NCI-H2029 (cell line): ENCODE data around the gene TMEM128.
"Not testable (repeated sequence)": the region's sequence is repeated elsewhere in the genome, so short reads cannot be mapped to it uniquely, and the experiment has no call there.

Experiments used
- DNase-seq: peaks from one replicate; lab custom pipeline; 2025; lab: John Stamatoyannopoulos, UW

Gene TMEM128

DNA sequence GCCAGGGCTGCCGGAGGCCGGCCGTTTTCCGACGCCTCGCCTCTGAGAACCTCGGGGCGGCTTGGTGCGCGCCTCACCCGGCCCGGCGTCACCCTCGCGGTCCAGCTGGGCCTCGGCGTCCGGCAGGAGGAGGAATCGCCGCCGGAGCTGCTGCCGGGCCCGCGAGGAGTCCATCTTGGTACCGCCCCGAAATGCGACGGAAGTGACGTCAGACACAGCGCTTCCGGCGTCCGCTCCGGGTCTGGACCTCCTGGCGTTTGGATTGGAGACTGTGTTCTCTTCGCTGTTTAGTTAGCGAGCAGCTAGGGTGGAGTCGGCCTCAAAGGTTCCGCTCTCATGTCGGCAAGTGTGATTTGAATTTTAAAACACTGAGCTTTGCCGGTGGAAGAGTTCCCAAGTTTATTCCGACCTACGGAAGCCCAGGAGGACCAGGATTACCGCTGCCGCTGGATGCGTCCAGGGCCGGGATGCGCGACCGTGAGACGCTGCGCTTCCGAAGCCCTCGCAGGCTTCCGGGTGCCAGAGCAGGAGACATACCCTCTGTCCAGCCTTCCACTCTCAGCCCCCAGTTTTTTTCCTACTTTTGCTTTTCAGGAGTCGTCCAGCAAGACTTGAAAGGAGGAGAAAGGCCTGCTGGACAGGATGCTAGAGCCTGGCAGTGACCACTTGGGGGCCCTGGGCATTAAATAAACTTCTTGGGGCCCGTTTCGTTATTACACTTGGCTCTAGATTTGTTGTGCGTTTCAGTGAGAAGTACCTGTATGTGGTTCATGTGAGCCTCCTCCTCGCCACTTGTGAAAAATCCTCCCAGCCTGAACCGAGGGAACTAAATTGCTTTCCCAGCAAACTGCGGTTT, at the start of gene TMEM128:
TSS of gene TMEM128 (minus strand) at position 195 of the 856 bp plus-strand sequence. CDS start at position 174, 21 bp downstream.
- peak; percentile 89 for DNase-seq

GRCh38 chr4:4296283-4296846, 48.3 kb upstream of the TMEM128 start:
- no peak for DNase-seq

DNA sequence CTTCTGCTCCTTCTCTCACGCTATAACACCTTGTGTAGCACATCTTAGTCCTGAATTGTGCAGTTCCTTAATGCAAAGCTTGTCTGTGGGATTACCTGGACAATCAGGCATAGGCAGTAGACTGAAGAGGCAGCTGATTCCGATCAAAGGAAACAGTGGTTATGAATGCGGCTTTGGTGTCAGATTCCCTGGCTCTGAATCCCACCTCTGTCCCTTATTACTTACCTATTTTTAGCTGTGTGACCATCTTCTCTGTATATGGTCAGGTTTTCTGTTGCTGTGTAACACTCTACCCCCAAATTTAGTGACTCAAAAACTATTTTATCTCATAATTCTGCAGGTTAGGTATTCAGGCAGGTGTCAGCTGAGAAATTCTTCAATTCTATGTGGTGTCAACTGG, 45.3 kb upstream of the TMEM128 start:
- DNase-seq: no peak

GRCh38 chr4:4289941-4290850, 42.2 kb upstream of the TMEM128 start, which contains the start of the genes LYAR and ZBTB49:
LYAR (minus strand) TSS chr4:4290154; CDS start chr4:4283742, 6,412 bp downstream.
ZBTB49 (plus strand) TSS chr4:4290251; CDS start chr4:4299946, 9,695 bp downstream.
- peak; percentile 80 for DNase-seq

- DNase-seq: no peak
These were observed 41.5 kb upstream of the TMEM128 start for GRCh38 chr4:4289597-4289940.

DNA sequence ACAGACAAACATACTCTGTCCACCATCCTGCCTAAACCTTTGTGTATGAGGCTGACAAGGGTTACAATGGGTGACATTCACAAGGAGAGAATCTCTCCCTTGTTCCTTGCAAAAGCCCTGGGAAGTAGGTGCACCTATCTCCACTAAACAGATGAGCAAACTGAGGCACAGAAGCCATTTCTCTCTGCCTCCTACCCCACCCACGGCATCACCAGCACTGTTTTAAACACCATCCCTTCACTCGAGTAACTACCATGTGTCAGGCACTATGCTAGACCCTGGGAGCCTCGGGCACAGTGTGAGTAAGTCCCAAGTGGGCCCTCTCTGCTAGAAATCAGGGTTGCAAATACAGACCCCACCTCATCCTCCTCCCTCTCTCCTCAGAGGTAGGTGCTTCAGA, 41.0 kb upstream of the TMEM128 start:
- DNase-seq: no peak

DNA sequence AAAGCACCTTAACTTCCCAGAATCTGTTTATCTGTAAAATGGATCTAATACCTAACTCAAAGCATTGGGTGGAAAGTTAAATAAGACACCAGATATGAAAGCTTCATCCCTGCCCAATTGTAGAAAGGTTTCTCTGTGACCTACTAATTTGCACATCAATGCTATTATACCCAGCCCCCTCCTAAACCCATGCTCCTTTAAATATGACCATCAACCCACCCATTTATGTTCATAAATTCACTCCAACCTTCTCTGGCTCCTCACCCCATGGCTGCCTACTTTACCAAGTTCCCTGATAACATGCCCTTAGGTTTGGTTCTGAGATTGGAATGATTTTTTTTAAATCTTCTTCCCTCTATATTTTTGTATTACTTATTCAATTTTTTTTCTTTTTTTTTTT, 40.1 kb upstream of the TMEM128 start:
- DNase-seq: no peak

DNA sequence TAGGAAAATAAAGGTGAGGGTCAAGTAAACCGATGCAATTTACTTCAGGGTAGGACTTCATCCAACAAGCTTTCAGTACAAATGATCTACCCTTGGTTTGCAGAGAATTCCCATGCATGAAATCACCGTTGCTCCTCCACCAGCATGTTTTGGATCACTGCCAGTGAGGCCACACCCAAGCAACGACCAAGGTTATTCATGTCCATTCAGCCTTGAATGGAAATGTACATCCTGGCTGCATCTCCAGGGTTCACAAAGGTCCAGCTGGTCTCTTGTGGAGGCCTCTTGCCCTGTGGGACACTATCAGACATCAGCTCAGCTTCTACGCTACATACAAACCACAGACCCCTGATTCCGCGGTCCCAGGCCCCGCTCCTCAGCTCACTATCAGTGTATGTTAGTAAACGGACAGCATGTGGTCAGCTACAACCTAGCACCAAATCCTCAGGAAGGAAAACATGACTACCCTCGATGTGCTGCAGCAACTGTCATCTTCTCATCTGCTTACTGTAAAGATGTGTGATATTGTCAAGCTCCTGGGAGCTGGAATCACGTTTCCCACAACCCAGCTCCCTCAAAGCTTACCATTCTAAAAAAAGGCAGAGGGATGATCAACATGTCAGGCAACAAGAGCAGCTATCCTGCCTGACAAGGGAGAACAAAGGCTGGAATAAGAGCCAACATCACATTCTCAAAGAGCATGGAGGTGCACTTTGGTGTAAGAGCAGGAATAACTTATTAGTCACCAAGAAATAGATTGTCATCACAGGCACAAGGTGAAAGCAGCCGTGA, 37.0 kb upstream of the TMEM128 start:
- peak; percentile 4 for DNase-seq

GRCh38 chr4:4281787-4282186, 33.8 kb upstream of the TMEM128 start:
- DNase-seq: no peak

DNA sequence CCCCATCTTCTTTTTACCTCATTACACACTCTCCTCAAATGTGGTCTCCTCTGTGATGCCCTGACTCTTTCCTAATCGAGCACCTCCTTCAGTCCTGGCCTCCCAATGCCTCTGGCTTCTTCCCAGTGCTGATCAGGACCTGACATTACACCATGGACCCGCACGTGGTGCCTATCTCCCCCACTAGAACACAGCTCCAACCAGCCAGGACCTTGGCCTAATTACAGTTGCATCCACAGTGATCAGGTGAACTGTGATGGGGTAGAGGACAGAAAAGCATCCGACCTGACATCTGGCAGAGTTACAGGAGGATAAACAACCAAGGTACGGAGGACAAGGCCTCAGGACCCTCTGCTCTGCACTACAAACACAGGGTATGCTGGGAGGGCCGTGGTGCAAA, 29.5 kb upstream of the TMEM128 start:
- no peak for DNase-seq

DNA sequence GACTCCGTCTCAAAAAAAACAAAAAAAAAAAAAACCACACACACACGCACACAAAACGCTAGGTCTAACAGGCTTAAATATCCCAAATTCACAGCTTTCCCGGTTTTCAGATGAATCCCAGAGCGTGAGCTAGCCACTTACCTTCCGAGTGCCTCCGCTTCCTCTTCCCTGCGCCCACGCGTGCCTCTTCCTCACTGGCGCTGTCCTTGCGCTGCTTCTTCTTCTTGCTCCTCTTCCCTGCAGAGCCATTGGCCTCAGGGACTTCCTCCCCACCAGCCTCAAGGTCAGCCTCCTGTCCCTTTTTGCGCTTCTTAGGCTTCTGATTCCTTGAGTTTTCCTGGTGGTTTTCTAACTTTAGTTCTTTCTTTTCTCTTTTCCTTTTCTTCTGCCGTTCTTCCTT, 26.2 kb upstream of the TMEM128 start:
- DNase-seq: no peak

- DNase-seq: no peak
These were observed 23.9 kb upstream of the TMEM128 start for GRCh38 chr4:4271912-4272311.

- no peak for DNase-seq
These were observed 22.5 kb upstream of the TMEM128 start for GRCh38 chr4:4270529-4270928.

DNA sequence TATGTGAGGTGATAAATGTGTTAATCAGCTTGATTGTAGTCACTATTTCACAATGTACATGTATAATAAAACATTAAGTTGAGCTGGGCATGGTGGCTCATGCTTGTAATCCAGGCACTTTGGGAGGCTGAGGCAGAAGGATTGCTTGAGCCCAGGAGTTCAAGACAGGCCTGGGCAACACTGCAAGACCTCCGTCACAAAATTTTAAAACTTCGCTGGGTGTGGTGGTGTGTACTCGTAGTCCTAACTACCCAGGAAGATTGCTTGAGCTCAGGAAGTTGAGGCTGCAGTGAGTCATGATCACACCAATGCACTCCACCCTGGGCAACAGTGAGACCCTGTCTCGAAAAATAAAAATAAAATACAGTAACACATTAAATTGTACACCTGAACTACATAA, 21.8 kb upstream of the TMEM128 start:
- DNase-seq: no peak

DNA sequence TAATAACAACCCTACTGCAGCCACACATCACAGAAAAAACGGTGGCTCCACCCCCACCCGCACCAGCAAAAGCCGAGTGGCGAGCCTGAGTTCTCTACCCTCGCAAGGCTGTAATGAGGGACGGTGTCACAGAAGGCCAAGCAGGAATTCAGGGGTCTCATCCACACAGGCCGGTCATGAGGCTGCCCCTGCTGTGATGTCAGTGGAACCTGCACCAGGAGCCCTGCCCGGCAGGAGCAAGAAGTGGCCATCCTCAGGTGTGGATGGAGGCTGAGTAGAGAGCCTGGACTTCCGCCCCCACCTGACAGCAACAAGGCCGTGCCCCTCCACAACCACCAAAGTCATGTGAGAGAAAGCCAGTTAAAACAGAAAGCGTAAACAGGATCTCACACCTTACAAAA, 21.3 kb upstream of the TMEM128 start:
- no peak for DNase-seq

- no peak for DNase-seq
These were observed 20.8 kb upstream of the TMEM128 start for GRCh38 chr4:4268776-4269175.

DNA sequence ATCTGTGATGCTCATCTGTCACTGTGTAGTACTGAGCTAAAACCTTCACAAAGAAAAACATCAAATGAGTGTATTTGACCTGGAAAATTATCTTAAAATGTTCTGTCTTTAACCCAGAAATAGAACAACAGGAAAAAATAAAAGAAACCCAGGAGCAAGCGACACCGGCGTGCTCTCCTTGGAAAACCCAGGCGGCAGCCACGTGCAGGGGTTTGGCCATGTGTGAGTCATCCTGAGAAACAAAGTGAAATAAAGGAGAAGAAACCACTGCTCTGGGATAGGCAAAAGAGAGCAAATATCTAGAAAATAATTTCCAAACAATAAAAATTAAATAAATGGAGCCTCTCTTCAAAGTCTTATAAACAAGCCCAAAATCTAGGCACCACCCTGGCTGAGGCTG, 20.0 kb upstream of the TMEM128 start:
- DNase-seq: no peak

DNA sequence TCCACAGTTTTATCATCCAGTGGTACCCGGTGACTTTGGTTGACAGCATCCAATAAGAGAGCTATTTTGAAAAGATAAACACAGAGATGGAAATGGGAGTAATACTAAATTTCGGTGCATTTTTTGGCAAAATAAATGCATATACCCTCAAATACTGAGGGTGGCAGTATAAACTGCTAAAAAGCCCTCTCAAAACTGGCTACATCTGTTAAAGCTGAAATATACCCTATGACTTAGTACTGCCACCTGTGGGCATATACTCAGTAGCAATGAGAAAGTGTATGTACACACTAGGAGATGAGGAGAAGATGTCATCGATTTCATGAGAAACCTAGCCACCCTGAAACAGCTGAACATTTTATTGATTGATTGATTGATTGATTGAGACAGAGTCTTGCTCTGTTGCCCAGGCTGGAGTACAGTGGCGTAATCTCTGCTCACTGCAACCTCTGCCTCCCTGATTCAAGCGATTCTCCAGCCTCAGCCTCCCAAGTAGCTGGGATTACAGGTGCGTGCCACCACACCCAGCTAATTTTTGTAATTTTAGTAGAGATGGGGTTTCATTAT, 12.2 kb upstream of the TMEM128 start:
- no peak for DNase-seq

DNA sequence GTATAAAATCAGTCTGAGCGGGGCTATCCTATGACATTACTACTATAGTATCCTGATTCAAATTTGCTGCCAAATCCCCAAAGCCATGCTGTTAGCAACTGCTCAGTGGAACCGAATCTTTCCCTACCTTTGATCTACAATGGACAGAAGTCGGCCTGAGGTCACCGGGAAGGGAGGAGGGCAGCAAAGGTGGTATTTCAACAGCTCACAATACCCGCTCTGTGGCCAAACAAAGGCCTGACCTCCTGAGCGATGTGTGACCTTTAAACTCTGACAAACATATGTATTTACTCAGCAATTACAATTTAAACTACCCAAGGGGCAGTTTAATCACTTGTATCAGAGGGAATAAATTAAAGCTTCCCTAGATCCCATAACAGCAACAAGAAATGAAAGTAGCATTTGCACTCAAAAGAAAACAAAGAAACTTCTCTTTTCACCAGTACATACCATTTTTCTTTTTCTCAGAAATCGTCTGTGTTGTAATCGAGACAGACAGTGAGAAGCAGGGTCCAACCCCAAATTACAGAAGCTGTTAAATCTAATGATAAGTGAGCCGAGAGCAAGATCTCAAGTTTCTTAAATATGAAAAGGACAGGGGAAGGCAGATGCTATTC, 11.6 kb upstream of the TMEM128 start:
- no peak for DNase-seq

DNA sequence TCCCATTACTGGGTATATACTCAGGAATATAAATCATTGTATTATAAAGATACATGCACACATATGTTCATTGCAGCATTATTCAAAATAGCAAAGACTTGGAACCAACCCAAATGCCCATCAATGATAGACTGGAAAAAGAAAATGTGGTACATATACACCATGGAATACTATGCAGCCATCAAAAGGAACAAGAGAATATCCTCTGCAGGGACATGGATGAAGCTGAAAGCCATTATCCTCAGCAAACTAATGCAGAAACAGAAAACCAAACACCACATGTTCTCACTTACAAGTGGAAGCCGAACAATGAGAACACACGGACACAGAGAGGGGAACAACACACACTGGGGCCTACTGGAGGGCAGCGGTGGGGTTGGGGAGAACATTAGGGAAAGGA, 9.7 kb upstream of the TMEM128 start:
- DNase-seq: not testable (repeated sequence)

DNA sequence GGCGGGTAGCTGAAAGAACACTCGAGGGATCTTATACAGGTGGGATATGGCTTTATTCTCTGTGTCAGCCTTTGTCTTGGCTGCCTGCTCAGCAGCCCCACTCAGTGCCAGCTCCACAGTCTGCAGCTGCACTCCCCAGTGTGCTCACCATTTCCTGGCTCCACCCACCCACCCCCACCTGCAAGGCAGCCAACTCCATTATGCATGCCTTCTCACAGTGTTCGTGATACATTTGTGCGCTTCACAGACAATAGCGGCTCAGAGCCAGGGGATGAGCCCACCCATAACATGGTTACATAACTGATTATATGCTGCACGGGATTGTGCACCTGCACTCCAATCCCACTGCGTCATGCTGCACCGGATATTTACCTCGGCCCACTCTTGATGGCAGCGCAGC, 8.8 kb upstream of the TMEM128 start:
- no peak for DNase-seq
